ENCODE data around the gene PRKN. TPM values are rescaled to one million over a fixed set of nuclear protein-coding genes. Genes with fewer than 3 reads are reported as not detected.

Gene PRKN
- total RNA-seq, 1 donor from 2014 or later = 0.79 TPM

DNA sequence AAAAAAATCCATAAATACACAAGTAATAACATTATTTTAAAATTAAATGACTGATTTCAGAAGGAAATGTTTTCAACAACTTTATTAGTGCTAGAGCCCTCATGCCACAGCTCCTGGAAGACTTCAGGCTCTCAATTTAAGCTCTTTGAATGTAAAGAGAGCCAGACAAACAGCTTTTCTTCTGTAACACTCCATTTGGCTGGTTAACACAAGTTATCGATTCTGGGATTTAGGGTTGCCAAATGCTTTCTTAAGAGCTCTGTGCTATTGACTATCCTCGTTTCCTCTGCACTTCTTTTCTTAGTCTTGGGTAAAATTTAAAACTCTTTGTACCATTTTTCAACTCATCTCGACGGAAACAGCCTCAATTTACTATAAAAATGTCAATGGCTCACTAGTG, 402.5 kb downstream of the PRKN start:
- TF ChIP-seq, protein P1, sequence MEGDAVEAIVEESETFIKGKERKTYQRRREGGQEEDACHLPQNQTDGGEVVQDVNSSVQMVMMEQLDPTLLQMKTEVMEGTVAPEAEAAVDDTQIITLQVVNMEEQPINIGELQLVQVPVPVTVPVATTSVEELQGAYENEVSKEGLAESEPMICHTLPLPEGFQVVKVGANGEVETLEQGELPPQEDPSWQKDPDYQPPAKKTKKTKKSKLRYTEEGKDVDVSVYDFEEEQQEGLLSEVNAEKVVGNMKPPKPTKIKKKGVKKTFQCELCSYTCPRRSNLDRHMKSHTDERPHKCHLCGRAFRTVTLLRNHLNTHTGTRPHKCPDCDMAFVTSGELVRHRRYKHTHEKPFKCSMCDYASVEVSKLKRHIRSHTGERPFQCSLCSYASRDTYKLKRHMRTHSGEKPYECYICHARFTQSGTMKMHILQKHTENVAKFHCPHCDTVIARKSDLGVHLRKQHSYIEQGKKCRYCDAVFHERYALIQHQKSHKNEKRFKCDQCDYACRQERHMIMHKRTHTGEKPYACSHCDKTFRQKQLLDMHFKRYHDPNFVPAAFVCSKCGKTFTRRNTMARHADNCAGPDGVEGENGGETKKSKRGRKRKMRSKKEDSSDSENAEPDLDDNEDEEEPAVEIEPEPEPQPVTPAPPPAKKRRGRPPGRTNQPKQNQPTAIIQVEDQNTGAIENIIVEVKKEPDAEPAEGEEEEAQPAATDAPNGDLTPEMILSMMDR (IDR thresholded peaks at IDR 0.05; ENCODE audit: insufficient read depth, low read length, severe bottlenecking) = no peak
- no peak for FAIRE-seq
- no peaks in the 10 kb centered on the region for H3K27me3 ChIP-seq (ENCODE audit: control insufficient read depth, insufficient read depth, low read length)
- H3K36me3 ChIP-seq (ENCODE audit: control insufficient read depth, insufficient read depth, low read length) = no peaks in the 10 kb centered on the region
- no peak for DNase-seq (ENCODE audit: low read depth)
- no peak overlapping the region for H3K4me3 ChIP-seq (ENCODE audit: low read depth, low read length)

DNA sequence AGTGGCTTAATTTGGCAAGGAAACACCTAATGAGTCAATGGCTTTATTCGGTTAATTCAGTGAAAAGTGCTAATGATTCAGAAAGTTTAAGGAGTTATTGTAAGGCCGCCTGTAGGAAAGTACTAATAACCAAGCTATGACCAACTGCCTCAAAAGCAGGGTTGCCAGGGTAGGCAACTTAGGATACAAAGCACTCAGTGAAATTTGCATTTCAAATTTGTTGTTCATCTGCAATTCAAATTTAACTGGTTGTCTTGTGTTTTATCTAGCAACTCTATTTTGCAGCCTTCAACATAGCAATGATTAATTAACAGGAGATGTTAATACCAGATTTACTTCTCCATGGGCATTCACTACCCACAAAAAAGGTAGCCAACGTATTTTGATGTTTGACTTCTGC, 412.3 kb downstream of the PRKN start:
- FAIRE-seq = no peak
- no peaks in the 10 kb centered on the region for H3K36me3 ChIP-seq (ENCODE audit: control insufficient read depth, insufficient read depth, low read length)
- TF ChIP-seq, protein P1 (IDR thresholded peaks at IDR 0.05; ENCODE audit: insufficient read depth, low read length, severe bottlenecking) = no peak
- no peaks in the 10 kb centered on the region for H3K27me3 ChIP-seq (ENCODE audit: control insufficient read depth, insufficient read depth, low read length)
- no peak overlapping the region for H3K4me3 ChIP-seq (ENCODE audit: low read depth, low read length)
- DNase-seq (ENCODE audit: low read depth) = no peak

DNA sequence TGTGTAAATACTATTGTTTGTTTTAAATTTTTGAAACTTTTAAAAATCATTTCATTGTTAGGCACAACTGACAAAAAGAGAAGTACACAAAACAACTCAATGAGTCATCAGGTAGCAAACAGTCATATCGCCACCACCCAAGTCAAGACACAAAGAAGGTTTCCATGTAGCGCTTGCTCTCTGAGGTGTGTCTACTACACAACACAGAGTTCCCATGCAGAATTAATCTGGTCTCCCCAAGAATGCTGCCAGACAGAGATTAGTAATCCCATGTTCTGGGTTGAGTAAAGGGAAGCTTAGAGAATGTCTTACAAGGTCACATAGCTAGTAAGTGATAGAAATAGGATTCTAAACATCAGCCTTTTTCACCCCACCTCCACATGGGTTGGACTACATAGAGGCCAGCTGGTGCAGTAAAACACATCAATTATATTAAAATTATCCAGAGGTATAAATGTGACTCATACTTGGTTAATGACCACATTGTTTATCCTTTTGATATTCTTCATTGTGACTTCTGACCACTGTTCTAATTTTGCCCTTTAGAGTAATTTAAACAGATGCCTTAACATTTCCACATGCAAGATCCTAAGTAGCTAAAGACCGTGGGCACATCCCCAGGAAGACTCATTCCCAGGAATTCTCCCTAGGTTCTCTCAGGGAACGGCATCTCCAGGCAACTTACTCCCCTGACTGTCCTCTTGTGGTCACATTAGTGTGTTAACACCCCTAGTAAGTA, 413.5 kb downstream of the PRKN start:
- DNase-seq (ENCODE audit: low read depth) = no peak
- H3K36me3 ChIP-seq (ENCODE audit: control insufficient read depth, insufficient read depth, low read length) = no peaks in the 10 kb centered on the region
- no peaks in the 10 kb centered on the region for H3K27me3 ChIP-seq (ENCODE audit: control insufficient read depth, insufficient read depth, low read length)
- no peak overlapping the region for H3K4me3 ChIP-seq (ENCODE audit: low read depth, low read length)
- TF ChIP-seq, protein P1 (IDR thresholded peaks at IDR 0.05; ENCODE audit: insufficient read depth, low read length, severe bottlenecking) = no peak
- FAIRE-seq = no peak

DNA sequence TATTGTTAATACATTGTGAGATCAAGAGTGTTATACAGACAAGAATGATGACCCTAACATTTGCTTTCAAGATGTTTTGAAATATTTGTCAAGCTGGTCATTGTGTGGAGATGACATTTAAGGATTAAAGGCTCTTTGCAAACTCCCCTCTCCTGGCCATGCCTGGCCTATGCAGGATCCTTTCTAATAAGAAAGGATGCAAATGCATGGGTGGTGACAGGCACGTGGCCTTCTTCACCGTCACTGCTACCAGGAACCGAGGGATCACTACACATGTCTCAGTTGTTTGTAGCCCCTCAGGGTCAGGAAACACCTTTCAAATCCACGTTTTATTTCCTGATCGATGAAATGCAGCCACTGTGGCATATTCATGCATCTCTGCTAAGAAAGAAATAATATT, 419.7 kb downstream of the PRKN start:
- DNase-seq (ENCODE audit: low read depth) (no peak), FAIRE-seq (no peak)
- no peak overlapping the region for H3K4me3 ChIP-seq (ENCODE audit: low read depth, low read length)
- no peaks in the 10 kb centered on the region for H3K27me3 ChIP-seq (ENCODE audit: control insufficient read depth, insufficient read depth, low read length)
- H3K36me3 ChIP-seq (ENCODE audit: control insufficient read depth, insufficient read depth, low read length) = no peaks in the 10 kb centered on the region
- TF ChIP-seq, protein P1 (IDR thresholded peaks at IDR 0.05; ENCODE audit: insufficient read depth, low read length, severe bottlenecking) = no peak

DNA sequence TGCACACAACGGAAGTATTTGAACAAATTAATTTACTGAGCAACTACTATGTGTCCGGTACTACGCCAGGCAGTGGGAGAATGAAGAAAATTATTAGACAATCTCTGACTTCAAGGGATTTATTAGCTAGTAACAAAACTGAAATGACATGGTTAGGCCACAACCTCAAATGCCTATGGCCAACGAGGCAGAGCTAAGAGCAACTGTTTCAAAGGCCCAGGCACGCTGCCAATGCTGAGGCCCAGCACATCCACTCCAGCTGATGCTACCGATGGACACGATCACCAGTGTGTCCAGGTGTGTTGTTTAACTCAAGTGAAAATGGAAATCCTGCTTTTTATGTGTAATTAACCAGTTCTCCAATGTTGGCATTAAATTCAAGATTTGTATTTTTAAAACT, 420.9 kb downstream of the PRKN start:
- Histone ChIP-seq H3K27me3 (ENCODE audit: control insufficient read depth, insufficient read depth, low read length) (no peaks in the 10 kb centered on the region), H3K36me3 (ENCODE audit: control insufficient read depth, insufficient read depth, low read length) (no peaks in the 10 kb centered on the region), H3K4me3 (ENCODE audit: low read depth, low read length) (no peak overlapping the region)
- DNase-seq (ENCODE audit: low read depth) = no peak
- TF ChIP-seq, protein P1 (IDR thresholded peaks at IDR 0.05; ENCODE audit: insufficient read depth, low read length, severe bottlenecking) = no peak
- no peak for FAIRE-seq

DNA sequence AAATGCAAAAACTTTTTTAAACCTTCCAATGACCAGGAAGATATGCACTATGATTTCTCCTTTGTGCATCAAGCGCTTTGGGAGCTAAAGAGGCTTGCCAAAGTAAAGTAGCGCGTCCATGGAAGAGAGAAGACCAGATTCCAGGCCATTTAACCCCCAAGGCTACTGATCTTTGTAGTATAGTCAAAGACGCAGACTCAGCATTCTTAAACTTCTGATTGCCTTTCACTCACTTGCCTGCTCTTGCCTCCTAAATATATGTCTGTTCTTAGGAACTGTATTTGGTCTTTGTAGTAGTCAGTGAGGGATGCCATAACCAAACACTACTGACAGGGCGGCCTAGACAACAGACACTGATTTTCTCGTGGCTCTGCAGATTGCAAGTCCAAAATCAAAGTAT, 426.4 kb downstream of the PRKN start:
- H3K27me3 ChIP-seq (ENCODE audit: control insufficient read depth, insufficient read depth, low read length) = no peaks in the 10 kb centered on the region
- H3K36me3 ChIP-seq (ENCODE audit: control insufficient read depth, insufficient read depth, low read length) = no peaks in the 10 kb centered on the region
- TF ChIP-seq, protein P1 (IDR thresholded peaks at IDR 0.05; ENCODE audit: insufficient read depth, low read length, severe bottlenecking) = no peak
- DNase-seq (ENCODE audit: low read depth) (no peak), FAIRE-seq (no peak)
- no peak overlapping the region for H3K4me3 ChIP-seq (ENCODE audit: low read depth, low read length)

All from bronchial epithelial cell (primary cell).